IgD-negative memory B cell (primary cell): Measurements from ENCODE around the gene TCF7L1. TPM values are rescaled to one million over a fixed set of nuclear protein-coding genes. Genes with fewer than 3 reads are reported as not detected.

ENCODE experiments used
- polyA plus RNA-seq: library from polyadenylated mRNA; unstranded; fragments of 300-500 nt; fragmentation: Illumina TruSeq; gene quantifications from one replicate; pipeline ENCODE4 v1.2.3, GENCODE V29; 2021

The TCF7L1 gene
- polyA plus RNA-seq, 1 donor from 2014 or later: 1.0 TPM

Other genes starting within 250 kb of the TCF7L1 start
- gene TMSB10, start 227.7 kb upstream of the TCF7L1 start, polyA plus RNA-seq: 6,394 TPM
- 17.6 TPM for gene KCMF1, start 162.2 kb upstream of the TCF7L1 start, polyA plus RNA-seq
- 86.7 TPM for gene TGOLN2, start 194.6 kb downstream of the TCF7L1 start, polyA plus RNA-seq
- gene RETSAT, start 221.1 kb downstream of the TCF7L1 start, polyA plus RNA-seq: 10.6 TPM
- gene ELMOD3, start 221.4 kb downstream of the TCF7L1 start, polyA plus RNA-seq: 16.0 TPM